Measurements from ENCODE around the gene CLCN6.

Gene CLCN6

DNA sequence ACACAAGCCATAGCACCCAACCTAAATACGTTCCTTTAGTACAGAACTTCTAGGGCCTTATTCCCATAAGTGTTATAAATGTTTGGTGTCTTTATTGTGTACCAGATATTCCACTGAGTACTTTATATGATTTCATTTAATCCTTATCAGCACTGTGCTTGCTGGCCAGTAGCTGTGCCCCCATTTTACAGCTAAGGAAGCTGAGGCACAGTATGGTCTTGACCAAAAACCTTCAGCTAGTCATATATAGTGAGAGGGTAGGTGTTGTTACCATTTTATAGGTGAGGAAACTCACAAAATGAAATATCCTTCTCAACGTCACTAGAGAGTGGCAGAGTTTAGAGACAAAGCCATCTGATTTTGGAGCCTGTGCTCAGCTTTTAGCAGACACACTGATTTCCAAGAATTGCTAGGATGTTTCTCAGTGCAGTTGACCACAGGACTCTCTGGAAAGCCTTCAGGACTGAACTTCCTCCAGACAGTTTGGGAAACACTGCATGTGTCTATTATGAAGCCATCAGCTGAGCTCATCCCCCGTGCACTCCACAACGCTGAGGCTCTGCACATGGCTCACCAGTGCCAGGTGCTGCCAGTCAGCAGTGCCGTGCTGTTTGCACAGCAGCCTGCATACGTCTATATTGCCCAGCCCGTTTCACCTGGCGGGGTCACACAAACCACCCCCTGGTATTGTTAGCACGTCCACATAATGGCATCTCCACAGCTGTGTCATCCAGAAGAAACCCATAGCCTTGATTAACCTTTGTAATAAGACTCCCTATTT is 26.1 kb downstream of the CLCN6 start:
- DNase-seq = no peak

DNA sequence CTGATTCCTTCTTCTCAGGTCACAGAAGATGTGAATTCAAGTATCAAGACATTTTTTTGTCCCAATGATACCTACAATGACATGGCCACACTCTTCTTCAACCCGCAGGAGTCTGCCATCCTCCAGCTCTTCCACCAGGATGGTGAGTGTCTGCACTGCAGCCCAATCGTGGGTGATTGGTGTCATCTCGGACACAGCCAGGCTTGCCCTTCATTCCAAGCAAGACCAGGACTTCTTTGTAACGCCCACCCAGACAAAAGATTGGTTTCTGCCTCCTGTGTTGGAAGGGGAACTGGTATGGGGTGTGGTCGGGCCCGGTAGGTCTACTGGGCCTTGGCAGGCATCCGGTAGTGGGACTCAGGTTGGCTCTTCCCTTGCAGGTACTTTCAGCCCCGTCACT is 27.5 kb downstream of the CLCN6 start:
- DNase-seq = no peak

DNA sequence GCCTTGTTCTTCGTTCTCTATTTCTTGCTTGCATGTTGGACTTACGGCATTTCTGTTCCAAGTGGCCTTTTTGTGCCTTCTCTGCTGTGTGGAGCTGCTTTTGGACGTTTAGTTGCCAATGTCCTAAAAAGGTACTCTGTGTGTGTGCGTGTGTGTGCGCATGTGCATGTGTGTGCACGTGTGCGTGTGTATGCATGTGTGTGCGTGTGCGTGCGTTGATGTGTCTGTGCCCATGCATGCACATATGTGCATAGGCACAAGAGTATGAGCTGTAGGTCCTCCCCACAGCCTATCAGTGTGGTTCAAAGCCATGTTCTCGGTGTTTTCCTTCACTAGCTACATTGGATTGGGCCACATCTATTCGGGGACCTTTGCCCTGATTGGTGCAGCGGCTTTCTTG is 27.9 kb downstream of the CLCN6 start:
- DNase-seq = no peak

DNA sequence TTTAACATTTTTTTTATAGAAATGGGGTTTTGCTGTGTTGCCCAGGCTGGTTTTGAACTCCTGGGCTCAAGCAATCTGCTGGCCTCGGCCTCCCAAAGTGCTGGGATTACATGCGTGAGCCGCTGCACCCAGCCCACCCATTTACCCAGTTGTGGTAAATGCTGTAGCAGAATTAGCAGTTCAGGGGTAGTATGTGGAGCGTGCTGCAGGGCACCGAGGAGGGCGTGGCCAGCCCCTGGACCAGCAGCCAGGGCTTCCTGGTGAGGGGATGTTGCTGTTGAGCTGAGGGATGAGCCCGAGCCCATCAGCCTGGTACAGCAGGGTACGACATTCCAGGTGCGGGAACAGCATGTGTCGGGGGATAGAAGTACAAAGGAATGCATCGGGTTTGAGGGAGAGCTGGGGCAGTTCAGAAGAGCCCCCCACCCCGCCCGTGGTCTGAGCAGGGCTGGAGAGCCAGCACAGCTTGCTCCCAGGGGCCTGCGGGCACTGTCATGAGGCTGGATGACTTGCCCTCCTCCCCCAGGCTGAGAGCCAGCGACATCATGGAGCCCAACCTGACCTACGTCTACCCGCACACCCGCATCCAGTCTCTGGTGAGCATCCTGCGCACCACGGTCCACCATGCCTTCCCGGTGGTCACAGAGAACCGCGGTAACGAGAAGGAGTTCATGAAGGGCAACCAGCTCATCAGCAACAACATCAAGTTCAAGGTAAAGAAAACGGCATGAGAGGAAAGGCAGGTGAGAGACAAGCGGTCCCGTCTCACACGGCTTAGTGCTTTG is 29.6 kb downstream of the CLCN6 start:
- DNase-seq = no peak

DNA sequence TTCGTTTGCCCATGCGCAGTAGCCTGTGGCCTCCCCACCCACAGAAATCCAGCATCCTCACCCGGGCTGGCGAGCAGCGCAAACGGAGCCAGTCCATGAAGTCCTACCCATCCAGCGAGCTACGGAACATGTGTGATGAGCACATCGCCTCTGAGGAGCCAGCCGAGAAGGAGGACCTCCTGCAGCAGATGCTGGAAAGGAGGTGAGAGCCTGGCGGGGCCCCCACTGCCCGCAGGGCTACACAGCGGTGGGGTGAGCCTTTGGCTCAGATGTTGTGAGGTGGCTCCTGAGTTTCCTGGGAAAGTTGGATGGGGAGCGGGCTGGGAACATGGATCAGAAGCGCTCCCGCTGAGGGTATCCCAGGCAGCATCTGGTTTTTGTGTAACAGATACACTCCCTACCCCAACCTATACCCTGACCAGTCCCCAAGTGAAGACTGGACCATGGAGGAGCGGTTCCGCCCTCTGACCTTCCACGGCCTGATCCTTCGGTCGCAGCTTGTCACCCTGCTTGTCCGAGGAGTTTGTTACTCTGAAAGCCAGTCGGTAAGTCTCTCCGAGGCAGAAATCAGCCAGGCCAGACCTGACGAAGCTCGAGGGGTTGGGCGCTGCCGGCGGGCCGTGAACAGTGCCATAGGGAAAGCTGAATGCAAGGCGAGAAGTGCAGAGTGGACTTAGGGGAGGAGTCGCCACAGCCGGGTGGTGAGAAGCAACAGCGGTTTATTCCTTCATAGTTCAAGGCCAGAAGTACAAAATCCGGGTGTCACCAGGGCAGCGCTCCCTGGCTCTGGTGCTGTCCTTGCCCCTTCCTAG is 31.2 kb downstream of the CLCN6 start:
- DNase-seq = no peak

DNA sequence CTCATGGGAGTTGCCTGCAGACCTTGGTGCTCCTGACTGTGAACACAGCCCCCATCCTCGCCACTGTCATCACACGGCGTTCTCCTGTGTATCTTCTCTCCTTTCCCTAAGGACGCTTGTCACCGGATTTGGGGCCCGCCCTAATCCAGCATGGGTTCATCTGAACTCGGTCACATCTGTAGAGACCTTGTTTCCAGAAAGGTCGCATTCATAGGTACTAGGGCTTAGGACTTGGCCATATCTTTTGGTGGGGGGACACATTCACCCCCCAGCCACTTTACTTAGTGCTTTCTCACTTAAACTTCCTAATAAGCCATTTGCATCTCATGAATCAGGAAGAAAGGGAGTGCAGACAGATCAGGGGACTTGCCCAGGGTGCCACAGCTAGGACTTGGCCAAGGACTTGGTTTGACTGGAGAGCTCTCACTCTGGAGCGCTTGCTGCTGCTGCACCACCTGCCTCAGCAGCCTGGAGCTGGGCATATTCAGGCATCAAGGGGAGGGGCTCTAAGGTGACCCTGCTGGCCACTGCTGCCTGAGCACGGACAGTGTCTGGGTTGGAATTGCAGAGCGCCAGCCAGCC is 31.9 kb downstream of the CLCN6 start:
- DNase-seq = no peak

DNA sequence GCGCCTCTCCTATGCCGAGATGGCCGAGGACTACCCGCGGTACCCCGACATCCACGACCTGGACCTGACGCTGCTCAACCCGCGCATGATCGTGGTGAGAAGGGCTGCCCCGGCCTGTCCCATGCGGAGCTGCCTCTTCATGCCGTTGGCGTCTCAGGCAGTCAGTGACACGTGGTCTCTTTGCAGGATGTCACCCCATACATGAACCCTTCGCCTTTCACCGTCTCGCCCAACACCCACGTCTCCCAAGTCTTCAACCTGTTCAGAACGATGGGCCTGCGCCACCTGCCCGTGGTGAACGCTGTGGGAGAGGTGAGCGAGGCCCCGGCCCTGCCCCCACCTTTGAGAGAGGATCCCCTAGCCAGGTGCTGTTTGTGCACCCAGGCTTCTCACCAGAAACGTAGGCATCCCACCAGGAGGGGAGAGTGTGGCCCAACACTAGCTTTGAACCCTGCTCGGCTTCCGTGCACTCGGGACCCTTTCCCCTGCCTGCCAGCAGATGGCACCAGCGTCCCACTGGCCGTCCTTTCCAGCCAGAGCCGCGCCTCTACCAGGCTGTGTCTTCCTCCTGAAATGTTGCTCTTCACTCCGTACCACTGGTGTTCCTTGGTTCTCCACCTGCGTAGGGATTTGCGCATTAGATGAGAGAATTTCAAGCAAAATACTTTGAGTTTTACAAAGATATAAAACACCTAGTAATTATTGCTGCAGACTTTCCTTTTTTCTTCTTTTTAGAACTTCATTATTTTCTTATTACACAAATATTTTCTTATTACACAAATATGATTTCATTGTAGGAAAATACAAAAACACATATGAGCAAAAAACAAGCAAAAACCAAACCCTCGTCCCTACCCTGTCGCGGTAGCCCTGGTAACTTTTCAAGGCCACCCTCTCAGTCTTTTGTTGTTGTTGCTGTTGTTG is 32.6 kb downstream of the CLCN6 start:
- peak; percentile 39 to 68 (median 63) for DNase-seq

DNA sequence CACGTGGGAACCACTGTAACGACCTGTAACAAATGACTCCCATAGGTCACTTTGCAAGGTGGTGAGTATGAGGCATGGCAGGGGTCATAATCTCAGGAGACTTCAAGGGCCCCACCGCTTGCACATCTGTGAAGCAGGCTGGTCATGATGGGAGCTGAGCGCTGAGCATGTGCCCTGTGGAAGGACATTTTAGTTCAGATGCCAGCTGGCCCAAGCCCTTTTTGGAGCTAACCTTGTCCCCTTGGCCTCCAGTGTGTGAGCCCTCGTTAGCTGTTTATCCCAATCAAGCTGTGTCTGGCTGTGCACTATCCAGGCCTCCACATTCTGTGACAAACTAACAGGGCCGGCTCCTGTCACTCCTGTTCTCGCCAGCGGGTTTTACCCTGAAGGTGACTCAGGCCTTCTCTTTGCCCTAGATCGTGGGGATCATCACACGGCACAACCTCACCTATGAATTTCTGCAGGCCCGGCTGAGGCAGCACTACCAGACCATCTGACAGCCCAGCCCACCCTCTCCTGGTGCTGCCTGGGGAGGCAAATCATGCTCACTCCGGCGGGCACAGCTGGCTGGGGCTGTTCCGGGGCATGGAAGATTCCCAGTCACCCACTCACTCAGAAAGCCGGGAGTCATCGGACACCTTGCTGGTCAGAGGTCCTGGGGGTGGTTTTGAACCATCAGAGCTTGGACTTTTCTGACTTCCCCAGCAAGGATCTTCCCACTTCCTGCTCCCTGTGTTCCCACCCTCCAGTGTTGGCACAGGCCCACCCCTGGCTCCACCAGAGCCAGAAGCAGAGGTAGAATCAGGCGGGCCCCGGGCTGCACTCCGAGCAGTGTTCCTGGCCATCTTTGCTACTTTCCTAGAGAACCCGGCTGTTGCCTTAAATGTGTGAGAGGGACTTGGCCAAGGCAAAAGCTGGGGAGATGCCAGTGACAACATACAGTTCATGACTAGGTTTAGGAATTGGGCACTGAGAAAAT is 34.0 kb downstream of the CLCN6 start:
- no peak for DNase-seq

DNA sequence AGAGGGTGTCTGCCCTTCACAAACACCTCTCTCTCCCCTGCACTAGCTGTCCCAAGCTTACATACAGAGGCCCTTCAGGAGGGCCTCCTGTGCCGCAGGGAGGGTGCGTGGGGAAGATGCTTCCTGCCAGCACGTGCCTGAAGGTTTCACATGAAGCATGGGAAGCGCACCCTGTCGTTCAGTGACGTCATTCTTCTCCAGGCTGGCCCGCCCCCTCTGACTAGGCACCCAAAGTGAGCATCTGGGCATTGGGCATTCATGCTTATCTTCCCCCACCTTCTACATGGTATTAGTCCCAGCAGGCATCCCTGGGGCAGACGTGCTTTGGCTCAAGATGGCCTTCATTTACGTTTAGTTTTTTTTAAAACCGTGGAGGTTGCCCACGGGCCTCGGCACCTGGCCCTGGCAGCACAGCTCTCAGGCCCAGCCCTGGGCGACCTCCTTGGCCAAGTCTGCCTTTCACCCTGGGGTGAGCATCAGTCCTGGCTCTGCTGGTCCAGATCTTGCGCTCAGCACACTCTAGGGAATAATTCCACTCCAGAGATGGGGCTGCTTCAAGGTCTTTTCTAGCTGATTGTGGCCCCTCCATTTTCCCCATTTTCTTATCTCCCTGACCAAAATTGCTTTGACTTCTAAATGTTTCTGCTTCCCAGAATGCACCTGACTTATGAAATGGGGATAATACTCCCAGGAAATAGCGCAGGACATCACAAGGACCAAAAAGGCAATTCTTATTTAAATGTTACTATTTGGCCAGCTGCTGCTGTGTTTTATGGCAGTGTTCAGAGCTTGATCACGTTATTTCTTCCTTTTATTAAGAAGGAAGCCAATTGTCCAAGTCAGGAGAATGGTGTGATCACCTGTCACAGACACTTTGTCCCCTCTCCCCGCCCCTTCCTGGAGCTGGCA is 35.5 kb downstream of the CLCN6 start:
- DNase-seq = no peak

DNA sequence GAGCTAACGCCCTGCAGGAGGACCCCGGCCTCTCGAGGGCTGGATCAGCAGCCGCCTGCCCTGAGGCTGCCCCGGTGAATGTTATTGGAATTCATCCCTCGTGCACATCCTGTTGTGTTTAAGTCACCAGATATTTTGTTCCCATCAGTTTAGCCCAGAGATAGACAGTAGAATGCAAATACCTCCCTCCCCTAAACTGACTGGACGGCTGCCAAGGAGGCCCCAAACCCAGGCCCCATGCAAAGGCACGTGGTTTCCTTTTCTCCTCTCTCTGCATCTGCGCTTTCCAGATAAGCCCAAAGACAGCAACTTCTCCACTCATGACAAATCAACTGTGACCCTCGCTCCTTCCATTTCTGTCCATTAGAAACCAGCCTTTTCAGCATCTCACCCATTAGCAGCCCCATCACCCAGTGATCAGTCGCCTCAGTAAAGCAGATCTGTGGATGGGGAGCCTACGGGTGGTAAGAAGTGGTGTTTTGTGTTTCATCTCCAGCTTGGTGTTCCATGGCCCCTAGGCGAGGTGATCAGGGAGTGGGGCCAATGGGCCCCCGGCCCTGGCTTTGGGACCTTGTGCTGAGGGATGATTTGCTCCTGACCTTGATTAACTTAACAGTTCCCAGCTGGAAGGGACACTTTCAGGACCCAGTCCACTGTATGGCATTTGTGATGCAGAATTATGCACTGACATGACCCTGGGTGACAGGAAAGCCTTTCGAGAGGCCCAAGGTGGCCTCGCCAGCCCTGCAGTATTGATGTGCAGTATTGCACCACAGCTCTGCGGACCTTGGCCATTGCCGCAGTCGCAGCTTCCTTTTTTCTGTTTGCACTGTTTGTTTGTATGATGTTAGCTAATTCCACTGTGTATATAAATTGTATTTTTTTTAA is 36.4 kb downstream of the CLCN6 start:
- no peak for DNase-seq

DNA sequence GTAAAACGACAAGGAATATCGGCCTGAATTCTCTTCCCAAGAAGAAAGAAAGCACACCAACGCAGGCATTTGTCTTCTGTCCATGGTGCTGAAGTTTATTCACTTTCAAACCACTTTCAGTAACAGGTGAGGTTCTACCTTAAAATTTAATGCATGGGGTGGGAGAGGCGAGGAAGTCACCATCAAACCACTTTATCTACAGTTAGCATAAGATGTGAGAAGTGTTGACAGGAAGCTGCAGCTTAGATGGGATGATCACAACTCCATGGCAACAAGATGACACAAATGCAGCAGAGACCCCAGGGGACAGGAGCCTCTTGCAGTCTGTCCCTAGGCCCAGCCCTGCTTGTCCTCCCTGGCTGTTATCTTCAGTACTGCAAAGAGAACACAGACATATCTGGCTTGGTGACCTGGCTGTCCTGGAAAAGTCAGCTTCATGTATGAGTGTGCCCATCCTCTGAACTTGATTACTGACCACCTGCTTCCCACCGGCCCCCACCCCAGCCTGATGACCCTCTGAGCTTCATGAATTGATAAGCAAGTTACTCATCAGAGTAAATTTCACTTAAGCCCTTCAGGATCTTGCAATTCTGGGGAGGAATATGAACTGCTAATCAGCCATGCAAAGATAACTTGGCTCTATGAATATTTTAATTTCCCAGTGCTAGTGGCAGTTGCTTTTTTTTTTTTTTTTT is 39.8 kb downstream of the CLCN6 start:
- DNase-seq = no peak

DNA sequence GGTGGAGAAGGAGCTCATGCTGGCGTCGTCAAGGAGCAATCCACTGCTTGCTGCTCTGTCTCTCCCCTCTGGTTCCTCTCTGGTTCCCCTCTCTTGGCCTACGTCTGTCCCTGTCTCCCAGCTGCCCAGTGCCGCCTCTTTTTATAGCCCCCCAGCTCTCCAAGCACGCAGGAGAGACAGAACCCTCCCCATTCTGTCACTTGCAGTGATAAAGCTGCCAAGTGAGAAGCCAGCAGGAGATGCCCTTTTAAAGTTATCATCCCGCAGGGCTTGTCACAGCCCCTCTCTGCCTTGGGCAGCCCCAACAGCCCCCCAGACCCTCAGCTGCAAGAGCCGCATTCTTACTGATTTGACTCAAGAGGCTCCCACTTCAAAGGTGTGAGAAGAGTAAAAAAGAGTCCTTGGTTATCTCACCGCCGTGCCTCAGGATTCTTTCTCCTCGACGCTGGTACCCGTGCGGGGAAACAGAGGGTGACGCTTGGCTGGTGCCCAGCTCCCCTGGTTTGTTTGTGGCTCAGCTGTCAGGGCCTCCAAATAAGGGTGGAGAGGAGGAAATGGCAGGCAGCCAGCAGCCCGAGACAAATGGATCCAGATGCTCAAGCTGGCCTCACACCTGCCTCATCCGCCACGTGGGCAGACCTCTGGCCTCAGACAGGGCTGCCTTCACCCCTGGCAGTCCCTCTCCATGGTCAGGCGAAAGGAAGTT is 41.8 kb downstream of the CLCN6 start, which contains the start of gene NPPA:
NPPA (minus strand) TSS at position 117 of the 706 bp plus-strand sequence; CDS start at position 18, 99 bp downstream.
- no peak for DNase-seq

DNA sequence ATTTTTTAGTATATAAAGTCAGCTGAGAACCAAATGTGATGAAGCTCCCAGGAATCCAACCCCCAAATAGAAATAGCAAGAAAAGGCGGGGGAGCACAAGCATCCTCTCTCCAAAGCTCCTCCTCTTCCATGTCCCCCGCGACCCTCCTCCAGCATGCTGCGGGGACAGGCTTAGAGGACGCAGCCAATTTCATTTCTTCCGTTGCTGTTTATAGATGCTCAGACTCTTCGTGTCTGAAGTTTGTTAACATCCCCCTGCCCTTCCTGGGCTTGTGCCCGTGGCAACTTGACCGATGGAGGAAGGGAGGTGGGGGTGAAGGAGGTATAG is 42.3 kb downstream of the CLCN6 start:
- DNase-seq = no peak

DNA sequence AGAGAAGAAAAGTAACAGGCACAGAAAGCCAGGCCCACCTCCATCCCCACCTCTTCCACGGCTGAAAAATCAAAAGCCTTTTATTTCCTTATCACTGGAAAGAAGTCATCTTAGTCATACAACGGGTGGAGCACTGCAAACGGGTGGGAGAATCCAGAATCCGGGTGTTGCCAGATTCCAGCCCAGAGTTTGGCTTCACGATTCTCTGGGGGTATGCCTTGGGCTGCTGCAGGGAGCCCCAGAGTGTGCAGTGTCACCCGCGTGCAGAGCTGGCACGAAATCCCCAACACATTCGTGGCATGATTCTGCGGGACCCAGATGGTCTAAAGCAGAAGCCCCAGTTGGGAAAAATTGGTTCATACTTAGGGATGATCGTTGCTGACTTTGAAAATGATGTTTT is 44.2 kb downstream of the CLCN6 start:
- no peak for DNase-seq

DNA sequence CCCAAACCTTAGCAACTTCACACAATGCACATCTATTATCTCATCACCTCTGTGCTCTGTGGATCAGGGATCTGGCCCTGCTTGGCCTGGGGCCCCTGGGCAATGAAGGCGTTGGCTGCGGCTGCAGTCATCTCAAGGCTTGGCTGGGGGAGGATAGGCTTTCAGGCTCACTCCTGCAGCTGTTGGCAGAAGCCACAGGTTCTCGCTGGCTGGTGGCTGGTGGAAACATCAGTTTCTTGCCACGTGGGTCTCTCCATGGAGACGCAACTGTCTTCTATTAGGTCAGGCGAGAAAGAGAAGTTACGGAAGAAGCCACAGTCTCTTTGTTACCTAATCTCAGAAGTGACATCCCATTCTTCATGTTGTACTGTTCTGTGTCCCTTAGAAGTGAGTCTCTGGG is 45.2 kb downstream of the CLCN6 start:
- DNase-seq = no peak

DNA sequence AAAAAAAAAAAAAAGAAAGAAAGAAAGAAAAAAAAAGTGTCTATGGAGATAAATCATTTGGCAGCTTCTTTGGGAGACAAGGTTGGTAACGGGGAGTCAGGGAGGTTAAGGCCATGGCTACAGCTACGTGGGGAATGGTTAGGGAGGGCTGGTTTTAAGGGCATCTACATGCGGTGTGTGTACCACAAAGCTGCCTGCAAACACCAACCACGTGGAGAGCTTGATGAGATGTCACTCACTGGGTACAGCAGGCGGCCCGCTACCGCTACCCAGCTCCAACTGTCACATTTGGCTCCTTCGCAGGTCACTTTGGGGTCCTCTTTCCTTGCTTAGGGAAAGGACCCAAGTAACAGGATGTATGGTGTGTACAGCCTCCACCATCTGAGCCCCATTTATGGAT is 48.5 kb downstream of the CLCN6 start:
- no peak for DNase-seq

DNA sequence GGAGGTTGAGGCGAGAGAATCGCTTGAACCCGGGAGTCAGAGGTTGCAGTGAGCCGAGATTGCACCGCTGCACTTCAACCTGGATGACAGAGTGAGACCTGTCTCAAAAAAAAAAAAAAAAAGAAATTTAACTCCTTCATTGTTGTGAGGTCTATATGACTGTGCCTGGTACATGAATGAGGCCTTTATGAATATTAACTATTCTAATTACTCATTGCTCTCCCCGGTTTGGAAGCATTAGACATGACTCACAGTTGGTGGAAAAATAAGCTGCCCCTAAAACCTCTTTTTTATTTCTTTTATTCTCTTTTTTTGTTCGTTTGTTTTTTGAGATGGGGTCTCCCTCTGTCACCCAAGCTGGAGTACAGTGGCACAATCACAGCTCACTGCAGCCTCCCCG is 49.4 kb downstream of the CLCN6 start:
- no peak for DNase-seq
